HG02840 (cell line): ENCODE results near the gene MPP1.

Experiments used
- ATAC-seq: cut with Tn5 transposase; IDR thresholded peaks from one replicate; pipeline ENCODE4 v1.9.1; 2021; ENCODE audit warnings: mild to moderate bottlenecking, moderate library complexity, moderate number of reproducible peaks; ENCODE audit not compliant: unreplicated experiment, low FRiP score

Gene MPP1

DNA sequence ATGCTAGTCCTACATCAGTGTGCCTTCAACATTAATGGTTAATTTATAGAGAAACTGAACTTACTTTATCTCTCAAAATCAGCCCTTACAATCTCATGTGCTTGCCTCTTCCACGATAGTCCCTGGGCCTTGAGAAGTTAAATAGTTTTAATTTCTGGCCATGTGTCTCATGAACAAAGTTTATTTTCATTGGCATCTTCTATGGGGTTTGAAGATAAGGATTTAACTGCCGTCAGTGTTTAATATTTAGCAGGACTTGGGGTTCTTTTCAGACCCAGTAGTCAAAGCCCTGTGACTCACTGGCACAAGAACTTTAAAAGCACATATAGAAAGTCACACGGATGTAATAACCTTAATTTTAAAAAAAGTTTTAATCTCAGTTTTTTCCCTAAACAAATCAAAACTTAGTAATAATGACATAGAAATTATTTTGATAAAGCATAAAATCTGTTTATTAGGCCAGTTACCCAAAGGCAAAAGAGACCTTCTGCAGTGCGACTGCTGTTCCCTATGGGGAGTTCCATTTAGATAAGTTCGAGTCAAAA lies 10.1 kb upstream of the MPP1 start:
- no peak for ATAC-seq

DNA sequence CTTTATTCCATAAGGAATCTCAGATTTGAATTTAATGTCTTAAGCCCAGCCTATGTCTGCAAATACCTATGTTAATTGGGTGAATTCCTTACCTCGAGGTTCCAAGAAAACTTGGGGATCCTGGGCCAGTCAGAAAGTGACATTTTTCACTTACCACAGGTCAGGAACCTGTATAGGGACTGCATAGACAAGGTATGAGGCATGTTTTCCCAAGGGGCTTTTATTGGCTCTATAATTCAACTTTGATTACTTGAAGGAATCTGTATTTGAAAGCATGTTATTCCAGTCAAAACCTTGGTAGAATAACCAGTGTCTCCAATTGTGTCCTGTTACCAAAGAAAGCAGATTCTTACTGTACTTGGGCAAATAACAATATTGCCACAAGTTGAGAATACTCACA lies 8.5 kb upstream of the MPP1 start:
- no peak for ATAC-seq

DNA sequence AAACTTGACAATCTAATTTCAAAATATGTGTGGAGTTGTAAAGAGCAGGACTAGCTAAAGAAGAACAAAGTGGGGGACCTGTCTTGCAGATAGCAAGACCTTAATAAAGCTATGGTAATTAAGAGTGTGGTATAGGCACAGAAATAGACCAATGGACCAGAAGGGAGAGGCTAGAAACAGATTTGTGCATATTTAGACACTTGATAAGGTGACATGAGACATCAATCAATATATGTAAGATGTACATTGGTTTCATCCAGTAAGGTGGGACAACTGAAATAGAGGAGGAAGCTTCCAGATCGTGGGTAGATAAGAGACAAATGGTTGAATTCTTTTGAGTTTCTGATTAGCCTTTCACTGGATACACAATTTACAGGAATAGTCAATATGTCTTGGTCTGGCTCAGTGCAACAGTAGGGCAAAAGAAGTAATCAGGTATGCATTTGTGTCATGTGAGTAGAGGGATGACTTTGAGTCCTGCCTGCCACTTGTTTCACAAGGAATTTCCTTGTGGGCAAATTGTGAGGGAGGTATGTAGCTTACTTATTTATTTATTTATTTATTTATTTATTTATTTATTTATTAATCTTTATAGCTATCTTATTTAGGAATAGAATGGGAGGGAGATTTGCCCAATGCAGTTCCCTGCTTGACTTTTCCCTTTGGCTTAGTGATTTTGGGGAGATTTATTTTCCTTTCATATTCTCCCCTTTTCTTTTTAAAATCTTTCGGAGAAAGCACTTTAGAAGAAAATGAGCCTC lies 7.2 kb upstream of the MPP1 start:
- no peak for ATAC-seq

- no peak for ATAC-seq
Observed at GRCh38 chrX:154809939-154810665, 4.8 kb upstream of the MPP1 start.

- no peak for ATAC-seq
Observed at GRCh38 chrX:154806837-154807501, 1.7 kb upstream of the MPP1 start.

DNA sequence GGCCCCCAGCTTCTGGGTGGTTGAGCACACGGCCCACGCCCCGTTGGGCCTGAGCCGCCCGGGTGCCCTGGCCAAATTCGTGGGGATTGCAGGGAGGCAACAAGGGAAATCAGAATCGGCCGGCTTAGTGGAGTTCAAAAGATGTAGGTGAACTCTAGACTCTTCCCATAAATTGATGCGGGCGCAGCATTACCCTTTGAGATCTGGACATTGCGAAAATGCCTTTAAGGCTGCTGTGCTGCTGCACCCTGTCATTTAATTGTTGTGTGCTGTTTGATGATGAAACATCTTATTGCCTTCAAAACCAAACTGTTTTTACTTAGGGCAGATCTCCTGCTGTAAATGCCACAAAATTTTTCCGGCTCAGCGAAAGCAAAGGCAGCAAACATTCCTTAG lies 409 bp upstream of the MPP1 start:
- ATAC-seq = no peak

GRCh38 chrX:154804261-154804956 lies 876 bp downstream of the MPP1 start:
- no peak for ATAC-seq

DNA sequence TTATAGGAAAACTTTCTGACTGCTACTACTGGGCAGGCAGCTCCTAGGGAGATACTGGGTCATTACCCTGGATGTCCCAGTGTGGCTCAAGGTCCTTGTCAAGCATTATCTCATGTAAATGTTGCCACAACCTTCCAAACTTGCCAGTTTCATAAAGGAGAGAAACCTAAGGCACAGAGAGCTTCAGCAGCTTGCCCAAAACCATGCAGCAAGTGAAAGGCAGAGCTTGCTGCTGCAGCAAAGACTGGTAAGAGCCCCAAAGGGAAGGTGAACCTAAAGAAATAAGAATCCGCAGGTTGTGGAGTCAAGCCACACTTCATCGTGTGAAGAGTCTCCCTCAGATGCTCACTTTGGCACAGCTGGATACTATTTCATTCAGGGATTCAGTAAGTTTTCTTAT lies 2.3 kb downstream of the MPP1 start:
- ATAC-seq = no peak

- no peak for ATAC-seq
Observed at GRCh38 chrX:154800478-154801210, 4.6 kb downstream of the MPP1 start.

DNA sequence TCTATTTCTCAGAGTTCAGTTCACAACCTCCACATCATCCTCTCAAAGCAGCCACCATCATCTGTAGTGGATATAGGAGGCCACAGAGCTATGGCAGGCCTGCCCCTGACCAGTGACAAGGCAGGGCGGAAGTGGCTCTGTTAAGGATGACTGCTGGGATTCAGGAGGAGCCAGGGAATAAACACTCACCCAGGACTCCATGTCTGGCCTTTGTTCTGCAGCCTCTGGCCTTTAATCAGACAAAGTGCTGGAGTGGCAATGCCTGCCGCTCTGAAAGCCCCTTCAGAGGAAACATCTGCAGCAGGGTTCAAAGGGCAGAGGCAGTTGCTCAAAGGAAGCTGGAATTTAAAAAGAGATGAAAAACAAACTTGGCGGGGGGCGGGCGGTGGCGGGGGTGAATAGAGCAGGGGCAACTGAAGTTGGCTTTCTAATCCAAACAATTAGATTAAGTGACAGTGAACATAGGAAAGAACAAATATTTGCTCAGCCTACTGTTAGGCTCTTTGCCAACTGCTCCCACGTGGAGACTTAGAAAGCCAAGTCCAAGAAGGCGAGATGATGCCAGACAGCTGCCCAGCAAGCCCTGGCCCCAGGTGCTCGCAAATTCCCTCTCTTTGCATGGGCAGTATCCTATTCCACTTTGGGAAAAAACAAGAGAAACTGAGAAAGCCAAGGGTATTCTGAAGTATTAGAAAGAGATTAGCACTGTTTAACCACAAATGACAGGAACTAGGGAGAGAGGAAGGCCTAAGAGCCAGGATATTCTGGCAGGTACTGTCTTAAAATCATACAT lies 5.5 kb downstream of the MPP1 start:
- ATAC-seq = no peak

GRCh38 chrX:154797006-154797405 lies 8.3 kb downstream of the MPP1 start:
- no peak for ATAC-seq

GRCh38 chrX:154795016-154795415 lies 10.3 kb downstream of the MPP1 start:
- ATAC-seq = no peak

- no peak for ATAC-seq
Observed at GRCh38 chrX:154793084-154793795, 12.0 kb downstream of the MPP1 start.

DNA sequence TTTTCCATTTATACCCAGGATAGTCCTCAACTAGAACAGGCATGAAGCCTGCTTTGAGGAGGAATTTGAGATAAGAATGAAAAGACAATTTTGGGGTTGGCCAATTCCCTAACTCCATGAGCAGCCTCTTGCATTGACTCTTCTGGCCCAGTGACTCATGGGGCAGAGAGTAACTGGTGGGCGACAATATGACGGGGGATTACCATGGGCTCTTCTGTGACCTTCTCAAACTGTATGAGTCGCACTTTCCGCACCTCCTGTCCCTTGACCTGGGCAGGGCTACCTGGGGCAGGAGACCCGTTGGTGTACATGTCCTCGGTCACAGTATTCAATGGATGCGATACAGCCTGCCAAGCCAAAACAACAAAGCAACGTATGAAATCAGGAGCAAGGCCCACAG lies 13.3 kb downstream of the MPP1 start:
- no peak for ATAC-seq

DNA sequence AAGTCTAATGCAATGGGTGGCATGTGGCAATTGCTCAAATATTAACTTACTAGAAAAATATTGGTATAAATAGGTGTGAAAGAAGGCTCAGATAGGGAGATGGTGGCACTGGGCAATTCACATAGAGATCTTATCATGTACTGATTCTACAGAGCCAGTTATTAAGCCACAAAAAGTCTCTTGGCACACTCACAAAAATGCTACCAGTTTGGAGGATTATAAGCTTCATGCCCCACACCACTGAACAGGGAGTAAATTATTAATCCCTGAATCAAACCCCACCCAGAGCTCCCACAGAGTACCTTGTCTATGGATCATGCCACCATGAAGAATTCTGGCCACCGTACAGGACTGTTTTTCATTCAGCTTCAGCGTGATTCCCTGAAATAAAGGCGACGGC lies 13.8 kb downstream of the MPP1 start:
- no peak for ATAC-seq

DNA sequence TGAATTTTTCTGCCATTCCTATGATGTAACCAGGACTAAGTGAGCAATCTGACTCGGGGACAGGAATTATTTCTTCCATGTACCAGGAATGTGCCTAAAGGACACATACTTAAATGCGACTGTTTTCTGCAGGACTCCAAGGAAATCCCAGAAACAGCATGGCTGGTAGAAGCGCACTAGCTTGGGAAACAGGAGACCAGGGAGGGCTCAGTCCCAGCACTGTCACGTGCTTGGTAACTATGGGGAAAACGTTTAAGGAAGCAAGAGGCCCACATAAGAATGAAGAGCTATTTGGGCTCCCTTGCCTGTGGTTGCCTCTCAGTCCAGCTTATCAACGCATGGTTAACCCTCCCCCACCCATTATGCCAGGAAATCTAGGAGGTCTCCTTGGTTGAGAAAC lies 19.6 kb downstream of the MPP1 start:
- ATAC-seq = no peak

- no peak for ATAC-seq
Observed at GRCh38 chrX:154784149-154784995, 20.9 kb downstream of the MPP1 start.

DNA sequence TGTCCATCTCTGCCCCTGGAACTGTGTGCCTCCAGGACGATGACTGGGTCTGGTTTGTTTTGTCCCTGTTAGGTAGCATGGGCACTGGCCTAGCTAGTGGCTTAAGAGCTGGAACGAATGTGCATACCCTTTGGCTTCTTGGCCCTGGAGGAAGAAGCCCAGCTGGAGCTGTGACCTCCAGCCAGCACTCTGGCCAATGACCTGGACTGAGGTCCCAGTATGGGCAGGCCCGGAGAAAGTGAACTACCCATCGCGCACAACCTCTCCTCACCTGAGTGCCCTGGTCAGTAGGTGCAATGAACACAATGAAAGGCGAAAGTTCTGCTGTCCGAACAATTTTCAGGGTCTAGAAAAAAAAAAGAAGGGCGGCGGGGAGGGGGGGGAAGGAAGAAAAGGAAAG lies 24.3 kb downstream of the MPP1 start:
- no peak for ATAC-seq
